Cardiac muscle cell (in vitro differentiated cells and primary cell): ENCODE data around the gene IFT122. TPM values are rescaled to one million over a fixed set of nuclear protein-coding genes. Genes with fewer than 3 reads are reported as not detected.

Experiments used
- DNase-seq, 2 donors: peaks; one replicate each; pipeline versions ENCODE4 v3.0.0 to v3.0.0-alpha.2; 2010 to 2017; ENCODE audit warnings: low read depth in 1 of 2, low spot score in 1 of 2
- H3K27ac ChIP-seq: fragments of 200-600 bp; sonication (generic); 2 replicates; pipeline ENCODE4 v1.5.1; 2016
- H3K27me3 ChIP-seq: fragments of 200-600 bp; sonication (generic); 2 replicates; pipeline ENCODE4 v1.6.0; 2016; ENCODE audit warnings: control low read depth
- H3K36me3 ChIP-seq: fragments of 200-600 bp; sonication (generic); 2 replicates; pipeline ENCODE4 v1.5.1; 2016; ENCODE audit warnings: control low read depth
- H3K4me1 ChIP-seq: fragments of 200-600 bp; sonication (generic); 2 replicates; pipeline ENCODE4 v1.8.1; 2017; ENCODE audit warnings: low read depth, mild to moderate bottlenecking, mixed run types
- H3K4me3 ChIP-seq: fragments of 200-600 bp; sonication (generic); 2 replicates; pipeline ENCODE4 v1.5.1; 2016; ENCODE audit warnings: mild to moderate bottlenecking
- H3K9me3 ChIP-seq: fragments of 200-600 bp; sonication (generic); 2 replicates; pipeline ENCODE4 v1.5.1; 2017; ENCODE audit warnings: low read depth, mild to moderate bottlenecking, control low read depth
- CTCF ChIP-seq: IDR thresholded peaks from 2 replicates; pipeline ENCODE4 v1.5.1; 2012; ENCODE audit warnings: low read depth, mild to moderate bottlenecking, low read length
- polyA plus RNA-seq: library from polyadenylated mRNA; unstranded; fragments of >200 nt; fragmentation: Nextera tagmentation; extraction: Ambion mirVana; gene quantifications from 2 replicates; pipeline ENCODE4 v1.2.1, GENCODE V29; 2016
- total RNA-seq: library from RNA; depleted of rRNA; stranded (reverse); fragments of >200 nt; gene quantifications from 2 replicates; pipeline ENCODE4 v1.2.3, GENCODE V29; 2016

IFT122 gene
- total and polyA plus RNA-seq, 2 experiments from 2014 or later = 21.9 to 31.5 TPM

GRCh38 chr3:129399145-129399894, 40.7 kb upstream of the IFT122 start:
- peak overlapping the region; percentile 85 for H3K4me3 ChIP-seq
- no peaks in the 10 kb centered on the region for H3K36me3 ChIP-seq
- H3K4me1 ChIP-seq = peaks cover 7% of the 10 kb centered on the region
- DNase-seq = peak; percentile 92 to 98
- TF ChIP-seq CTCF = peak; percentile 78
- H3K9me3 ChIP-seq = no peaks in the 10 kb centered on the region
- H3K27me3 ChIP-seq = no peaks in the 10 kb centered on the region
- peak overlapping the region; percentile 83 for H3K27ac ChIP-seq

- no peak for DNase-seq
- Histone ChIP-seq H3K9me3 (no peaks in the 10 kb centered on the region), H3K27ac (no peak overlapping the region)
Measured at GRCh38 chr3:129399895-129400357, 40.1 kb upstream of the IFT122 start.

GRCh38 chr3:129402210-129402609, 37.8 kb upstream of the IFT122 start:
- Histone ChIP-seq H3K4me1 (peaks cover 7% of the 10 kb centered on the region), H3K9me3 (no peaks in the 10 kb centered on the region), H3K4me3 (no peak overlapping the region), H3K27me3 (no peaks in the 10 kb centered on the region), H3K36me3 (no peaks in the 10 kb centered on the region), H3K27ac (no peak overlapping the region)
- no peak for DNase-seq
- TF ChIP-seq CTCF = no peak

More at GRCh38 chr3:129399895-129400357, 40.1 kb upstream of the IFT122 start:
- Histone ChIP-seq H3K27me3 (no peaks in the 10 kb centered on the region), H3K4me1 (peaks cover 7% of the 10 kb centered on the region), H3K36me3 (no peaks in the 10 kb centered on the region), H3K4me3 (peak overlapping the region; percentile 85)
- no peak for TF ChIP-seq CTCF

- no peak for TF ChIP-seq CTCF
- H3K27ac ChIP-seq = no peak overlapping the region
- no peak for DNase-seq
- no peak overlapping the region for H3K4me3 ChIP-seq
- no peaks in the 10 kb centered on the region for H3K27me3 ChIP-seq
- H3K36me3 ChIP-seq = no peaks in the 10 kb centered on the region
- H3K9me3 ChIP-seq = no peaks in the 10 kb centered on the region
- peaks cover 7% of the 10 kb centered on the region for H3K4me1 ChIP-seq
Measured at GRCh38 chr3:129402616-129403015, 37.4 kb upstream of the IFT122 start.

GRCh38 chr3:129403450-129403849, 36.6 kb upstream of the IFT122 start:
- Histone ChIP-seq H3K36me3 (no peaks in the 10 kb centered on the region), H3K27me3 (no peaks in the 10 kb centered on the region), H3K9me3 (no peaks in the 10 kb centered on the region), H3K4me3 (no peak overlapping the region), H3K4me1 (peaks cover 2% of the 10 kb centered on the region), H3K27ac (no peak overlapping the region)
- TF ChIP-seq CTCF = no peak
- no peak for DNase-seq
